ENCODE data around the gene PLA2G4F.

PLA2G4F gene

GRCh38 chr15:42130246-42130986, 26.0 kb downstream of the PLA2G4F start:
- no peak for DNase-seq

GRCh38 chr15:42129364-42129763, 27.1 kb downstream of the PLA2G4F start:
- DNase-seq, result no peak

- DNase-seq, result no peak
Observed at GRCh38 chr15:42128476-42128875, 28.0 kb downstream of the PLA2G4F start.

GRCh38 chr15:42123546-42123945, 32.9 kb downstream of the PLA2G4F start:
- DNase-seq, result no peak

- no peak for DNase-seq
Observed at GRCh38 chr15:42121682-42122081, 34.8 kb downstream of the PLA2G4F start.

- DNase-seq, result peak; percentile 20
Observed at GRCh38 chr15:42121021-42121420, 35.4 kb downstream of the PLA2G4F start.

GRCh38 chr15:42120285-42120684, 36.2 kb downstream of the PLA2G4F start:
- DNase-seq, result no peak

- no peak for DNase-seq
Observed at GRCh38 chr15:42119446-42119760, 37.0 kb downstream of the PLA2G4F start.

GRCh38 chr15:42118650-42119445, 37.6 kb downstream of the PLA2G4F start:
- DNase-seq, result no peak

GRCh38 chr15:42111924-42112323, 44.5 kb downstream of the PLA2G4F start:
- DNase-seq, result peak; percentile 33

GRCh38 chr15:42110367-42110766, 46.1 kb downstream of the PLA2G4F start:
- DNase-seq, result no peak

GRCh38 chr15:42108806-42109205, 47.6 kb downstream of the PLA2G4F start:
- no peak for DNase-seq

GRCh38 chr15:42108189-42108588, 48.2 kb downstream of the PLA2G4F start:
- no peak for DNase-seq

- DNase-seq, result peak; percentile 37
Observed at GRCh38 chr15:42107473-42107872, 49.0 kb downstream of the PLA2G4F start.

- DNase-seq, result no peak
Observed at GRCh38 chr15:42106288-42106687, 50.1 kb downstream of the PLA2G4F start.

GRCh38 chr15:42104095-42104891, 52.1 kb downstream of the PLA2G4F start:
- DNase-seq, result no peak

- no peak for DNase-seq
Observed at GRCh38 chr15:42102646-42103235, 53.7 kb downstream of the PLA2G4F start.

- no peak for DNase-seq
Observed at GRCh38 chr15:42101861-42102260, 54.6 kb downstream of the PLA2G4F start.

- no peak for DNase-seq
Observed at GRCh38 chr15:42100021-42100800, 56.2 kb downstream of the PLA2G4F start.

- no peak for DNase-seq
Observed at GRCh38 chr15:42097018-42097417, 59.4 kb downstream of the PLA2G4F start.

GRCh38 chr15:42094512-42094963, 61.9 kb downstream of the PLA2G4F start, which contains the start of gene PLA2G4D:
Gene PLA2G4D (minus strand): TSS chr15:42094562. CDS start chr15:42094459, 103 bp downstream.
- no peak for DNase-seq

- DNase-seq, result no peak
Observed at GRCh38 chr15:42093966-42094365, 62.5 kb downstream of the PLA2G4F start.

Data from activated CD4-positive, alpha-beta T cell treated with anti-CD3 and anti-CD28 coated beads, Interleukin-2, amount 50 U/mL, for 16 hours (primary cell).